Stimulated activated CD8-positive, alpha-beta memory T cell treated with anti-CD3 and anti-CD28 coated beads, Interleukin-15, amount 100 ng/mL, for 24 hours (primary cell): ENCODE data around the gene EPHB6.

ENCODE experiments used
- DNase-seq: peaks from one replicate; pipeline ENCODE4 v3.0.0-alpha.2; 2020; ENCODE audit warnings: low read depth

The EPHB6 gene

GRCh38 chr7:142898377-142899170, 43.7 kb downstream of the EPHB6 start:
- DNase-seq = no peak

- DNase-seq = no peak
Measured at GRCh38 chr7:142899661-142900060, 44.8 kb downstream of the EPHB6 start.

- DNase-seq = no peak
Measured at GRCh38 chr7:142901426-142902259, 46.8 kb downstream of the EPHB6 start.

- DNase-seq = no peak
Measured at GRCh38 chr7:142904128-142904527, 49.3 kb downstream of the EPHB6 start.

- no peak for DNase-seq
Measured at GRCh38 chr7:142905759-142906158, 50.9 kb downstream of the EPHB6 start.

- no peak for DNase-seq
Measured at GRCh38 chr7:142906643-142907042, 51.8 kb downstream of the EPHB6 start.

GRCh38 chr7:142908290-142908689, 53.4 kb downstream of the EPHB6 start:
- DNase-seq = no peak

- no peak for DNase-seq
Measured at GRCh38 chr7:142908921-142909890, 54.3 kb downstream of the EPHB6 start.

- DNase-seq = no peak
Measured at GRCh38 chr7:142910031-142910433, 55.2 kb downstream of the EPHB6 start.

GRCh38 chr7:142910481-142910880, 55.6 kb downstream of the EPHB6 start:
- no peak for DNase-seq

- no peak for DNase-seq
Measured at GRCh38 chr7:142913051-142913450, 58.2 kb downstream of the EPHB6 start.

GRCh38 chr7:142913566-142913965, 58.7 kb downstream of the EPHB6 start:
- DNase-seq = no peak

- no peak for DNase-seq
Measured at GRCh38 chr7:142914121-142914520, 59.2 kb downstream of the EPHB6 start.

- no peak for DNase-seq
Measured at GRCh38 chr7:142915315-142915714, 60.4 kb downstream of the EPHB6 start.

GRCh38 chr7:142916508-142916907, 61.6 kb downstream of the EPHB6 start:
- DNase-seq = no peak

GRCh38 chr7:142917447-142917846, 62.6 kb downstream of the EPHB6 start:
- no peak for DNase-seq

GRCh38 chr7:142918901-142919300, 64.0 kb downstream of the EPHB6 start:
- no peak for DNase-seq

- DNase-seq = no peak
Measured at GRCh38 chr7:142919656-142920055, 64.8 kb downstream of the EPHB6 start.
